Osteocyte (in vitro differentiated cells): ENCODE measurements around the gene GIPC2. TPM values are rescaled to one million over a fixed set of nuclear protein-coding genes. Genes with fewer than 3 reads are reported as not detected.

Experiments
- DNase-seq: peaks from one replicate; pipeline ENCODE4 v3.0.0; 2021; ENCODE audit warnings: mixed read lengths; ENCODE audit not compliant: unreplicated experiment; ENCODE audit errors: extremely low spot score
- H3K27ac Mint-ChIP-seq: one replicate; pipeline ENCODE4 v1.8.0; 2021; ENCODE audit warnings: mild to moderate bottlenecking, mixed read lengths; ENCODE audit not compliant: unreplicated experiment
- H3K27me3 Mint-ChIP-seq: one replicate; pipeline ENCODE4 v1.8.0; 2021; ENCODE audit warnings: mixed read lengths; ENCODE audit not compliant: unreplicated experiment
- H3K36me3 Mint-ChIP-seq: one replicate; pipeline ENCODE4 v1.8.0; 2021; ENCODE audit warnings: mixed read lengths; ENCODE audit not compliant: unreplicated experiment
- H3K4me1 Mint-ChIP-seq: one replicate; pipeline ENCODE4 v1.8.0; 2021; ENCODE audit warnings: mixed read lengths; ENCODE audit not compliant: unreplicated experiment
- H3K4me3 Mint-ChIP-seq: one replicate; pipeline ENCODE4 v1.8.0; 2021; ENCODE audit warnings: mild to moderate bottlenecking, moderate library complexity, mixed read lengths; ENCODE audit not compliant: unreplicated experiment
- H3K9me3 Mint-ChIP-seq: one replicate; pipeline ENCODE4 v1.8.0; 2021; ENCODE audit warnings: mixed read lengths; ENCODE audit not compliant: unreplicated experiment
- CTCF ChIP-seq: fragments of 200-600 bp; sonication (generic); IDR thresholded peaks from 2 replicates; pipeline ENCODE4 v1.5.0; 2021; ENCODE audit warnings: antibody characterized with exemption, mild to moderate bottlenecking, moderate library complexity
- total RNA-seq: library from RNA; stranded (reverse); gene quantifications from 2 replicates; pipeline ENCODE4 v1.2.1, GENCODE V29; 2021

The GIPC2 gene
- total RNA-seq, 1 donor from 2014 or later, result 0.08 TPM

DNA sequence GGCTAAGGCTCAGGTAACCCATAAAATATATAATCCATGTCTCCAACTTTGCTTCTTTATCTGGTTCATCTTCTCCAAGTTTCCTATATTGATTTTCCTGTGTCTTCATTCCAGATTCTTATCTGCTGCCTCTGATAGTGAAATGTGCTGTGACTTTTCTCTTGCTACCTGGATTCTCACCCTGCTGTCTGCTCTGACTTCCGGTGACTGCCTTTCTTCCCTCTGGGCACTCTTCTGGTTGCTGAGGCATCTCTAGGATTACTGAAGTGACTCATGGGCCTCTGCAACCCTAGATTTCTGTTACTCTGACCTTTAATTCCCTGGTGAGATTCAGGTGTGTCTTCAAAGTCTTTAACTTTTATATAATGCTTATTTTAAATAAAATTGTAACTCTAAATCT, 46.9 kb downstream of the GIPC2 start:
- H3K27me3 Mint-ChIP-seq, result no peaks in the 10 kb centered on the region
- H3K9me3 Mint-ChIP-seq, result no peaks in the 10 kb centered on the region
- no peaks in the 10 kb centered on the region for H3K36me3 Mint-ChIP-seq
- no peak overlapping the region for H3K4me3 Mint-ChIP-seq
- peak overlapping the region; percentile 66 for H3K27ac Mint-ChIP-seq
- peaks cover 59% of the 10 kb centered on the region for H3K4me1 Mint-ChIP-seq
- no peak for TF ChIP-seq CTCF
- DNase-seq, result no peak

- H3K27ac Mint-ChIP-seq, result no peak overlapping the region
- no peak overlapping the region for H3K4me3 Mint-ChIP-seq
- H3K27me3 Mint-ChIP-seq, result no peaks in the 10 kb centered on the region
- H3K4me1 Mint-ChIP-seq, result peaks cover 61% of the 10 kb centered on the region
- H3K9me3 Mint-ChIP-seq, result no peaks in the 10 kb centered on the region
- no peak for DNase-seq
- no peaks in the 10 kb centered on the region for H3K36me3 Mint-ChIP-seq
- TF ChIP-seq CTCF, result no peak
Observed at GRCh38 chr1:78093560-78093959, 47.8 kb downstream of the GIPC2 start.

- Mint-ChIP-seq H3K4me1 (peaks cover 59% of the 10 kb centered on the region), H3K36me3 (no peaks in the 10 kb centered on the region), H3K4me3 (no peak overlapping the region), H3K27me3 (no peaks in the 10 kb centered on the region), H3K27ac (peak overlapping the region; percentile 91), H3K9me3 (no peaks in the 10 kb centered on the region)
- DNase-seq, result no peak
- no peak for TF ChIP-seq CTCF
Observed at GRCh38 chr1:78094639-78095038, 48.9 kb downstream of the GIPC2 start.

DNA sequence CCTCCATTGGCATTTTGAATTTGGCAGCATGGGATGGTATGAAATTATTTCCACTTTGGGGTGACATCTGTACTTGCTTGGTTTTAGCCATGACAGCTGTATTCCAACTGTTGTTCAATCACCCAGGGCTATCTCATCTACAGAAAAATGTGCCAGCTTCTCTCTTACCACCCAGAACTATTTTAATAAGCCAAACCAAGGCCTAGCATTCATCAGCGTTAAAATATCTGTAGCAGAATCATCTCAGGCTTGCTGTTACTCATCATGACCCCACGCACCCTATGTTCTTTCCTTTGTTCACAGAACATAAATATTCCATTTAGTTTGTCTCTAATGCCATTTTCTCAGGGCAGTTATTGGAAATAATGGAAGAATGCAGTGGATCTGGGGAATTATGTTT, 49.8 kb downstream of the GIPC2 start:
- no peak overlapping the region for H3K4me3 Mint-ChIP-seq
- no peak for DNase-seq
- H3K4me1 Mint-ChIP-seq, result peaks cover 64% of the 10 kb centered on the region
- H3K27ac Mint-ChIP-seq, result peak overlapping the region; percentile 91
- H3K27me3 Mint-ChIP-seq, result no peaks in the 10 kb centered on the region
- H3K9me3 Mint-ChIP-seq, result no peaks in the 10 kb centered on the region
- no peaks in the 10 kb centered on the region for H3K36me3 Mint-ChIP-seq
- no peak for TF ChIP-seq CTCF

DNA sequence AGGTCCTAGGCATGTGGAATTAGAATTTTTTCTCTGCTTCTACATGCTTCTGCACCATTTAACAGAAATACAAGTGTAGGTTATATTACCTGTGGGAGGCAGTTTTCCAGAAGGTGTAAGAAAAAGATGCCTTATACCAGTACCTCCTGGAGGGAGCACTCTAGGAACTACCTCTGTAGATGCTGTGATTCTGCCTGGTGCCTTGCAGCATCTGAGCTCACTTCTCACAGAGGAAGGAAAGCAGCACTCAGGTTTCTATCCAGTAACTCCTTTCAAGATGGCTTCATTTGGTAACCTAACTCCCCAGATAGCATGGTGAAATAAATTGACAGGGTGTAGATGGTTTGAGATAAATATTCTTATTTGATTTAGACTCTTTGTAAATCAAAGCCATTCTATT, 50.3 kb downstream of the GIPC2 start:
- Mint-ChIP-seq H3K4me1 (peaks cover 64% of the 10 kb centered on the region), H3K4me3 (no peak overlapping the region), H3K9me3 (no peaks in the 10 kb centered on the region), H3K36me3 (no peaks in the 10 kb centered on the region), H3K27me3 (no peaks in the 10 kb centered on the region), H3K27ac (peak overlapping the region; percentile 91)
- DNase-seq, result no peak
- no peak for TF ChIP-seq CTCF
